ENCODE data around the gene OTP.

Gene OTP

GRCh38 chr5:77644371-77645157 is 6.1 kb upstream of the OTP start:
- no peak for DNase-seq (ENCODE audit: low read depth in 1 of 2, low spot score in 1 of 2)
- in situ Hi-C loops (cut with HindIII; ENCODE audit: low pct_unique_long_range_greater_than_20kb, low sequenced_read_pairs) = no loop called here
- TF ChIP-seq JUND (IDR thresholded peaks at IDR 0.05; ENCODE audit: low read depth) = no peak

- in situ Hi-C loops (cut with HindIII; ENCODE audit: low pct_unique_long_range_greater_than_20kb, low sequenced_read_pairs) = no loop called here
- DNase-seq (ENCODE audit: low read depth in 1 of 2, low spot score in 1 of 2) = no peak
- TF ChIP-seq JUND (IDR thresholded peaks at IDR 0.05; ENCODE audit: low read depth) = no peak
Measured at GRCh38 chr5:77643654-77644370, 5.3 kb upstream of the OTP start.

GRCh38 chr5:77642738-77643653 is 4.5 kb upstream of the OTP start:
- DNase-seq (ENCODE audit: low read depth in 1 of 2, low spot score in 1 of 2) = no peak
- TF ChIP-seq JUND (IDR thresholded peaks at IDR 0.05; ENCODE audit: low read depth) = no peak
- in situ Hi-C loops (cut with HindIII; ENCODE audit: low pct_unique_long_range_greater_than_20kb, low sequenced_read_pairs) = no loop called here

GRCh38 chr5:77641963-77642737 is 3.6 kb upstream of the OTP start:
- no peak for DNase-seq (ENCODE audit: low read depth in 1 of 2, low spot score in 1 of 2)
- no peak for TF ChIP-seq JUND (IDR thresholded peaks at IDR 0.05; ENCODE audit: low read depth)
- in situ Hi-C loops (cut with HindIII; ENCODE audit: low pct_unique_long_range_greater_than_20kb, low sequenced_read_pairs) = no loop called here

GRCh38 chr5:77641397-77641943 is 3.0 kb upstream of the OTP start:
- in situ Hi-C loops (cut with HindIII; ENCODE audit: low pct_unique_long_range_greater_than_20kb, low sequenced_read_pairs) = no loop called here
- TF ChIP-seq JUND (IDR thresholded peaks at IDR 0.05; ENCODE audit: low read depth) = no peak

GRCh38 chr5:77640589-77641396 is 2.3 kb upstream of the OTP start:
- no peak for DNase-seq (ENCODE audit: low read depth in 1 of 2, low spot score in 1 of 2)
- no peak for TF ChIP-seq JUND (IDR thresholded peaks at IDR 0.05; ENCODE audit: low read depth)
- in situ Hi-C loops (cut with HindIII; ENCODE audit: low pct_unique_long_range_greater_than_20kb, low sequenced_read_pairs) = no loop called here

More at GRCh38 chr5:77641397-77641943, 3.0 kb upstream of the OTP start:
- DNase-seq (ENCODE audit: low read depth in 1 of 2, low spot score in 1 of 2) = no peak

- no peak for DNase-seq (ENCODE audit: low read depth in 1 of 2, low spot score in 1 of 2)
- in situ Hi-C loops (cut with HindIII; ENCODE audit: low pct_unique_long_range_greater_than_20kb, low sequenced_read_pairs) = no loop called here
- TF ChIP-seq JUND (IDR thresholded peaks at IDR 0.05; ENCODE audit: low read depth) = no peak
Measured at GRCh38 chr5:77638763-77639671, 504 bp upstream of the OTP start.

GRCh38 chr5:77637170-77637997 is 1.1 kb downstream of the OTP start:
- in situ Hi-C loops (cut with HindIII; ENCODE audit: low pct_unique_long_range_greater_than_20kb, low sequenced_read_pairs) = no loop called here
- DNase-seq (ENCODE audit: low read depth in 1 of 2, low spot score in 1 of 2) = no peak
- TF ChIP-seq JUND (IDR thresholded peaks at IDR 0.05; ENCODE audit: low read depth) = no peak

GRCh38 chr5:77636641-77637169 is 1.8 kb downstream of the OTP start:
- no peak for TF ChIP-seq JUND (IDR thresholded peaks at IDR 0.05; ENCODE audit: low read depth)
- no peak for DNase-seq (ENCODE audit: low read depth in 1 of 2, low spot score in 1 of 2)
- in situ Hi-C loops (cut with HindIII; ENCODE audit: low pct_unique_long_range_greater_than_20kb, low sequenced_read_pairs) = no loop called here

Data from T47D (cell line).